GM23248 (cell line): Measurements from ENCODE around the gene TBC1D10B. TPM values are rescaled to one million over a fixed set of nuclear protein-coding genes. Genes with fewer than 3 reads are reported as not detected.
"Not testable (repeated sequence)": the region's sequence is repeated elsewhere in the genome, so short reads cannot be mapped to it uniquely, and the experiment has no call there.

ENCODE experiments used
- DNase-seq: peaks from one replicate; pipeline ENCODE4 v3.0.0-alpha.2; 2015
- H2AFZ ChIP-seq: fragments of 200-600 bp; sonication (generic); 2 replicates; pipeline ENCODE4 v1.6.1; 2016; ENCODE audit warnings: antibody characterized with exemption
- H3F3A ChIP-seq: fragments of 200-600 bp; sonication (generic); 2 replicates; pipeline ENCODE4 v1.6.1; 2016; ENCODE audit warnings: mild to moderate bottlenecking, antibody characterized with exemption, mixed run types; ENCODE audit not compliant: insufficient read depth
- H3K27ac ChIP-seq: fragments of 200-600 bp; sonication (generic); 2 replicates; pipeline ENCODE4 v1.5.1; 2016; ENCODE audit warnings: mild to moderate bottlenecking
- H3K27me3 ChIP-seq: fragments of 200-600 bp; sonication (generic); replicated peaks from 2 replicates; pipeline ENCODE4 v1.6.1; 2016; ENCODE audit warnings: mild to moderate bottlenecking; ENCODE audit not compliant: insufficient read depth
- H3K36me3 ChIP-seq: fragments of 200-600 bp; sonication (generic); 2 replicates; pipeline ENCODE4 v1.6.1; 2016; ENCODE audit warnings: low read depth, mild to moderate bottlenecking
- H3K4me1 ChIP-seq: fragments of 200-600 bp; sonication (generic); 2 replicates; pipeline ENCODE4 v1.6.1; 2016; ENCODE audit warnings: mild to moderate bottlenecking; ENCODE audit not compliant: insufficient read depth
- H3K4me2 ChIP-seq: fragments of 200-600 bp; sonication (generic); one replicate; pipeline ENCODE4 v1.6.1; 2016; ENCODE audit warnings: mild to moderate bottlenecking; ENCODE audit not compliant: unreplicated experiment
- H3K4me3 ChIP-seq: fragments of 200-600 bp; sonication (generic); 2 replicates; pipeline ENCODE4 v1.5.1; 2016; ENCODE audit warnings: mild to moderate bottlenecking
- H3K79me2 ChIP-seq: fragments of 200-600 bp; sonication (generic); 2 replicates; pipeline ENCODE4 v1.6.1; 2016; ENCODE audit warnings: mild to moderate bottlenecking; ENCODE audit not compliant: insufficient read depth
- H3K9ac ChIP-seq: fragments of 200-600 bp; sonication (generic); 2 replicates; pipeline ENCODE4 v1.6.1; 2016; ENCODE audit warnings: mild to moderate bottlenecking
- H3K9me2 ChIP-seq: fragments of 200-600 bp; sonication (generic); 2 replicates; pipeline ENCODE4 v1.6.1; 2016; ENCODE audit warnings: mixed run types, mild to moderate bottlenecking, moderate library complexity; ENCODE audit not compliant: insufficient read depth
- H3K9me3 ChIP-seq: fragments of 200-600 bp; sonication (generic); one replicate; pipeline ENCODE4 v1.6.1; 2017; ENCODE audit warnings: low read depth
- H4K20me1 ChIP-seq: fragments of 200-600 bp; sonication (generic); 2 replicates; pipeline ENCODE4 v1.6.0; 2016; ENCODE audit not compliant: insufficient read depth
- EZH2 ChIP-seq: fragments of 200-600 bp; sonication (generic); IDR thresholded peaks from 2 replicates; pipeline ENCODE4 v1.6.1; 2018; ENCODE audit warnings: antibody characterized with exemption, mild to moderate bottlenecking; ENCODE audit not compliant: insufficient read depth, poor library complexity, severe bottlenecking
- EZH2phosphoT487 ChIP-seq: fragments of 200-600 bp; sonication (generic); IDR thresholded peaks from 2 replicates; pipeline ENCODE4 v1.6.1; 2018; ENCODE audit warnings: antibody characterized with exemption, moderate library complexity, mild to moderate bottlenecking, low read depth; ENCODE audit not compliant: insufficient read depth
- WGBS, 2 experiments: methylation state at CpG; one replicate each; pipeline ENCODE4 v1.1.6; 2015 to 2017; ENCODE audit warnings: low lambda C conversion rate in 2 of 2, low coverage in 1 of 2; ENCODE audit errors: missing lambda C conversion rate in 2 of 2; 5-methylcytosine and 5-hydroxymethylcytosine counted together
- in situ Hi-C: fragments of 300-500 bp; cut with MboI; formaldehyde crosslinking; loops from 2 replicates; pipeline ENCODE4 v1.15.0; 2020
- polyA plus RNA-seq: library from polyadenylated mRNA; unstranded; fragments of >200 nt; fragmentation: Nextera tagmentation; extraction: Ambion mirVana; gene quantifications from 2 replicates; pipeline ENCODE4 v1.2.1, GENCODE V29; 2016
- total RNA-seq: library from RNA; depleted of rRNA; stranded (reverse); fragments of >200 nt; shearing (Covaris generic); gene quantifications from 2 replicates; pipeline ENCODE4 v1.2.3, GENCODE V29; 2014

Gene TBC1D10B
- total and polyA plus RNA-seq, 2 experiments from 2014 or later: 12.2 to 41.2 TPM

DNA sequence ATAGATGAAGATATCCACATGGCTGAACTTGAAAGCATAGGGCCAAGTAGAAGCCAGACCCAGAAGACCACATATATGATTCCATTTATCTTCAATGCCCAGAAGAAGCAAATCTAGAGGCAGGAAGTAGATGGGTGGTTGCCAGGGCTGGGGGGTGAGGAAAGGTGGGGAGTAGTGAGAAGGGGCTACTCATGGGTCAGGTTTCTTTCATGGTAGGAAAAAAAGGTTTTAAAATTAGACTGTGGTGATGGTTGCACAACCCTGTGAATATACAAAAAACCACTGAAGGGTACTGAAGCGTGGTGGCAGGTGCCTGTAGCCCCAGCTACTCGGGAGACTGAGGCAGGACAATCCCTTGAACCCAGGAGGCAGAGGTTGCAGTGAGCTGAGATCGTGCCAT is 20.6 kb downstream of the TBC1D10B start:
- no peak for DNase-seq
- H3K27ac ChIP-seq: no peak overlapping the region
- peaks cover 17% of the 10 kb centered on the region for H3F3A ChIP-seq
- no peak overlapping the region for H3K4me2 ChIP-seq
- in situ Hi-C loops: no loop called here
- no peaks in the 10 kb centered on the region for H3K9me2 ChIP-seq
- H3K4me1 ChIP-seq: peaks cover 19% of the 10 kb centered on the region
- no peak overlapping the region for H3K9ac ChIP-seq
- no peaks in the 10 kb centered on the region for H3K27me3 ChIP-seq
- no peaks in the 10 kb centered on the region for H3K9me3 ChIP-seq
- no peak overlapping the region for H3K4me3 ChIP-seq
- H3K36me3 ChIP-seq: peaks cover 13% of the 10 kb centered on the region; the same call in 1 of the 2 replicates
- no peak overlapping the region for H2AFZ ChIP-seq
- WGBS, 2 experiments: 87 to 91% methylated on average over 3 of the region's 3 CpGs
- peaks cover 29% of the 10 kb centered on the region for H3K79me2 ChIP-seq
- TF ChIP-seq EZH2 (no peak), EZH2phosphoT487 (no peak)
- no peaks in the 10 kb centered on the region for H4K20me1 ChIP-seq

DNA sequence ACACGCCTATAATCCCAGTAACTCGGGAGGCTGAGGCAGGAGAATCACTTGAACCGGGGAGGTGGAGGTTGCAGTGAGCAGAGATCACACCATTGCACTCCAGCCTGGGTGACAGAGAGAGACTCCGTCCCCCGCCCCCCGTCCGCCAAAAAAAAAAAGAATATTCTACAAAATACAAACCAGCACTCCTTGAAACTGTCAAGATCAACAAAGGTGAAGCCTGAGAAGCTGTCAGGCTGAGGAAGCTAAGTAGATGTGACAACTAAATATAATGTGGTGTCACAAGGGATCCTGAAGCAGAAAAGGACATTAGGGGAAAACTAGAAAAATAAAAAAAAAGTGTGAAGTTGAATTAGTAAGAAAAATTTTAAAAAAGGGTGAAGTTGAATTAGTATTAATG is 21.4 kb downstream of the TBC1D10B start:
- no peaks in the 10 kb centered on the region for H4K20me1 ChIP-seq
- peaks cover 17% of the 10 kb centered on the region for H3F3A ChIP-seq
- no peak overlapping the region for H3K4me2 ChIP-seq
- H3K4me1 ChIP-seq: peaks cover 15% of the 10 kb centered on the region
- peaks cover 21% of the 10 kb centered on the region for H3K79me2 ChIP-seq
- no peaks in the 10 kb centered on the region for H3K9me3 ChIP-seq
- no peaks in the 10 kb centered on the region for H3K27me3 ChIP-seq
- H3K4me3 ChIP-seq: no peak overlapping the region
- DNase-seq: no peak
- in situ Hi-C loops: no loop called here
- H3K9ac ChIP-seq: no peak overlapping the region
- H3K27ac ChIP-seq: no peak overlapping the region
- peaks cover 13% of the 10 kb centered on the region; the same call in 1 of the 2 replicates for H3K36me3 ChIP-seq
- no peak overlapping the region for H2AFZ ChIP-seq
- 99% methylated on average over 7 of the region's 7 CpGs for WGBS, 2 experiments
- no peaks in the 10 kb centered on the region for H3K9me2 ChIP-seq
- TF ChIP-seq EZH2phosphoT487: no peak
- no peak for TF ChIP-seq EZH2

DNA sequence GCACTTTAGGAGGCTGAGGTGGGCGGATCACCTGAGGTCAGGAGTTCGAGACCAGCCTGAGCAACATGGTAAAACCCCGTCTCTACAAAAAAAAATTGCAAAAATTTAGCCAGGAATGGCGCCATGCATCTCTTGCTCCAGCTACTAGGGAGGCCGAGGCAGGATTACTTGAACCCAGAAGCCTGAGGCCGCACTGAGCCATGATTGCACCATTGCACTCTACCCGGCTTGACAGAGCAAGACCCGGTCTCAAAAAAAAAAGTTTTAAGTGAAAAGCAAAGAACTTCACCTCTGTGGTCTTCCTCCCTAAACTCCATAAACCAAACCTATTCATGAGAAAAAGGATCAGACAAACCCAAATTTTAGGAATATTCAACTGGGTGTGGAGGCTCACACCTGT is 22.2 kb downstream of the TBC1D10B start:
- no peaks in the 10 kb centered on the region for H3K9me2 ChIP-seq
- H3K27me3 ChIP-seq: no peaks in the 10 kb centered on the region
- H4K20me1 ChIP-seq: no peaks in the 10 kb centered on the region
- H2AFZ ChIP-seq: no peak overlapping the region
- no peak overlapping the region for H3K27ac ChIP-seq
- H3K79me2 ChIP-seq: peaks cover 14% of the 10 kb centered on the region
- H3K36me3 ChIP-seq: peaks cover 13% of the 10 kb centered on the region; the same call in 1 of the 2 replicates
- H3K4me1 ChIP-seq: peaks cover 12% of the 10 kb centered on the region
- 95 to 98% methylated on average over 8 of the region's 8 CpGs for WGBS, 2 experiments
- DNase-seq: no peak
- in situ Hi-C loops: no loop called here
- H3K9ac ChIP-seq: no peak overlapping the region
- TF ChIP-seq EZH2 (no peak), EZH2phosphoT487 (no peak)
- H3K4me2 ChIP-seq: no peak overlapping the region
- no peaks in the 10 kb centered on the region for H3K9me3 ChIP-seq
- no peak overlapping the region for H3K4me3 ChIP-seq
- H3F3A ChIP-seq: peaks cover 17% of the 10 kb centered on the region

- TF ChIP-seq EZH2phosphoT487: no peak
- no peak for TF ChIP-seq EZH2
- H3K4me1 ChIP-seq: no peaks in the 10 kb centered on the region
- WGBS, 2 experiments: 93 to 94% methylated on average over 3 of the region's 3 CpGs
Measured at GRCh38 chr16:30346286-30346685, 24.0 kb downstream of the TBC1D10B start.

DNA sequence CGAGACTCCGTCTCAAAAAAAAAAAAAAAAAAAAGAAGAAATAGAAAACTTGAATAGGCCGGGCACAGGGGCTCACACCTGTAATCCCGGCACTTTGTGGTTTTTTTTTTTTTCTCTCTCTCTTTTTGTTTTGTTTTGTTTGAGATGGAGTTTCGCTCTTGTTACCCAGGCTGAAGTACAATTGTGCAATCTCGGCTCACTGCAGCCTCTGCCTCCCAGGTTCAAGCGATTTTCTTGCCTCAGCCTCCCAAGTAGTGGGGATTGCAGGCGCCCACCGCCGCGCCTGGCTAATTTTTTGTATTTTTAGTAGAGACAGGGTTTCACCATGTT is 26.8 kb downstream of the TBC1D10B start:
- H3K4me3 ChIP-seq, H3K4me2 ChIP-seq, in situ Hi-C loops, H4K20me1 ChIP-seq, H3K27me3 ChIP-seq, DNase-seq, H3K9ac ChIP-seq, H3K9me2 ChIP-seq, H3K9me3 ChIP-seq, H3K4me1 ChIP-seq, H3K27ac ChIP-seq, H3K36me3 ChIP-seq, H3K79me2 ChIP-seq, H3F3A ChIP-seq, H2AFZ ChIP-seq: not testable (repeated sequence)
- 89 to 96% methylated on average over 8 to 11 of the region's 11 CpGs for WGBS, 2 experiments

More at GRCh38 chr16:30346286-30346685, 24.0 kb downstream of the TBC1D10B start:
- Histone ChIP-seq H3K27ac (no peak overlapping the region), H3K9me3 (no peaks in the 10 kb centered on the region), H3K79me2 (peaks cover 2% of the 10 kb centered on the region; the same call in 1 of the 2 replicates), H3K9ac (no peak overlapping the region), H3K9me2 (no peaks in the 10 kb centered on the region), H3K27me3 (no peaks in the 10 kb centered on the region), H3F3A (peaks cover 9% of the 10 kb centered on the region; the same call in 1 of the 2 replicates), H3K4me3 (no peak overlapping the region), H2AFZ (no peak overlapping the region), H3K36me3 (peaks cover 12% of the 10 kb centered on the region; the same call in 1 of the 2 replicates), H3K4me2 (no peak overlapping the region), H4K20me1 (no peaks in the 10 kb centered on the region)
- in situ Hi-C loops: no loop called here
- DNase-seq: no peak
